OCI-LY3 (cell line): ENCODE data around the gene SDK1.

Source experiments
- EZH2phosphoT487 ChIP-seq: fragments of 200-600 bp; shearing (Covaris generic); IDR thresholded peaks from 2 replicates; pipeline ENCODE4 v1.6.1; 2018; ENCODE audit warnings: antibody characterized with exemption, mixed run types, low read depth
- TF ChIP-seq, protein P1 (sequence below): fragments of 200-600, 300-600 bp; sonication (generic); IDR thresholded peaks from 2 replicates; pipeline ENCODE4 v1.5.1; 2014; ENCODE audit warnings: antibody characterized with exemption, low read length, low read depth

DNA sequence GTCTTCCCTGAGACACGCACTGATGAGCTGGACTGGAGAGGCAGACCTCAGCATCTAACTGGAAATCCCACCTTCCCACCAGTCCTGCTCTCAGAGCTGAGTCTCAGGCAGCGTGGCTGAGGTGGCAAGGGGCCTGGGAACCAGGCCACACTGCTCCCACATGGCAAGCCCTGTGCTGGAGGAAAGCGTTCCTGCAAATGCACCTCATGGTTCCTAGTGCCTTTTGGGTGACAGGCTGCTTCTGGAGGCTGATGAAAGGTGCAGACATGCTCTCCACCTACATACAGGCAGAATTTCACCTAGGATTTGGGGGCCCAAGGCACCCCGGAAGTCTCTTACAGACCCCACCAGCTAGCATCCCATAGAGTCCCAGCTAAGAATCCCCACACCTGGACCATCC, 948.2 kb downstream of the SDK1 start:
- TF ChIP-seq, protein P1, sequence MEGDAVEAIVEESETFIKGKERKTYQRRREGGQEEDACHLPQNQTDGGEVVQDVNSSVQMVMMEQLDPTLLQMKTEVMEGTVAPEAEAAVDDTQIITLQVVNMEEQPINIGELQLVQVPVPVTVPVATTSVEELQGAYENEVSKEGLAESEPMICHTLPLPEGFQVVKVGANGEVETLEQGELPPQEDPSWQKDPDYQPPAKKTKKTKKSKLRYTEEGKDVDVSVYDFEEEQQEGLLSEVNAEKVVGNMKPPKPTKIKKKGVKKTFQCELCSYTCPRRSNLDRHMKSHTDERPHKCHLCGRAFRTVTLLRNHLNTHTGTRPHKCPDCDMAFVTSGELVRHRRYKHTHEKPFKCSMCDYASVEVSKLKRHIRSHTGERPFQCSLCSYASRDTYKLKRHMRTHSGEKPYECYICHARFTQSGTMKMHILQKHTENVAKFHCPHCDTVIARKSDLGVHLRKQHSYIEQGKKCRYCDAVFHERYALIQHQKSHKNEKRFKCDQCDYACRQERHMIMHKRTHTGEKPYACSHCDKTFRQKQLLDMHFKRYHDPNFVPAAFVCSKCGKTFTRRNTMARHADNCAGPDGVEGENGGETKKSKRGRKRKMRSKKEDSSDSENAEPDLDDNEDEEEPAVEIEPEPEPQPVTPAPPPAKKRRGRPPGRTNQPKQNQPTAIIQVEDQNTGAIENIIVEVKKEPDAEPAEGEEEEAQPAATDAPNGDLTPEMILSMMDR = no peak
- TF ChIP-seq EZH2phosphoT487 = no peak
